ENCODE results near the gene AKR1C2.

The AKR1C2 gene

DNA sequence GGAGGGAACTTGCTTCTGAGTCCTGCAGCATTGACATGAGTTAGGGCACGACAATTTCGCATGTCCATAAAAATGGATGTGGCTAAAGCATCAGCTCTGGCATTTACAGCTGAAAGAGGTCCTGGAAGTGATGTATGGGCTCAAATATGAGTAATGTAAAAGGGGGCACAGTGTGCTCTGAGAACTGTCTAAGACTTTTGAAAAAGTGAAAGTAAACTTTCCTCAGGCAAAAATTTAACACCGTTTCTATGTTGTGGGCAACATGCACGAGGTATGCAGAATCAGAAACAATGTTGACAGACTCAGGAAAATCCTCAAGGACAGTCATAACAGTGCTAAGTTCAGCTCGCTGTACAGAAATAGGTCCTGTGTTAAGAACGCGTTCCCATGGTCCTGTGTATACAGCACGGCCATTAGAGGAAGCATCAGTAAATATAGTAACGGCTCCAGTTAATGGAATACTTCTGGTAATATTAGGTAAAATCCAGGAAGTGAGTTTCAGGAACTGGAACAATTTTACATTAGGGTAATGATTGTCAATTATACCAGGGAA, 37.9 kb upstream of the AKR1C2 start:
- TF ChIP-seq, protein P1, sequence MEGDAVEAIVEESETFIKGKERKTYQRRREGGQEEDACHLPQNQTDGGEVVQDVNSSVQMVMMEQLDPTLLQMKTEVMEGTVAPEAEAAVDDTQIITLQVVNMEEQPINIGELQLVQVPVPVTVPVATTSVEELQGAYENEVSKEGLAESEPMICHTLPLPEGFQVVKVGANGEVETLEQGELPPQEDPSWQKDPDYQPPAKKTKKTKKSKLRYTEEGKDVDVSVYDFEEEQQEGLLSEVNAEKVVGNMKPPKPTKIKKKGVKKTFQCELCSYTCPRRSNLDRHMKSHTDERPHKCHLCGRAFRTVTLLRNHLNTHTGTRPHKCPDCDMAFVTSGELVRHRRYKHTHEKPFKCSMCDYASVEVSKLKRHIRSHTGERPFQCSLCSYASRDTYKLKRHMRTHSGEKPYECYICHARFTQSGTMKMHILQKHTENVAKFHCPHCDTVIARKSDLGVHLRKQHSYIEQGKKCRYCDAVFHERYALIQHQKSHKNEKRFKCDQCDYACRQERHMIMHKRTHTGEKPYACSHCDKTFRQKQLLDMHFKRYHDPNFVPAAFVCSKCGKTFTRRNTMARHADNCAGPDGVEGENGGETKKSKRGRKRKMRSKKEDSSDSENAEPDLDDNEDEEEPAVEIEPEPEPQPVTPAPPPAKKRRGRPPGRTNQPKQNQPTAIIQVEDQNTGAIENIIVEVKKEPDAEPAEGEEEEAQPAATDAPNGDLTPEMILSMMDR (conservative IDR thresholded peaks at IDR 0.05; ENCODE audit: low read depth, low read length), result no peak
- DNase-seq (ENCODE audit: low read depth), result no peak
- H3K4me3 ChIP-seq (ENCODE audit: low read length), result no peak overlapping the region

DNA sequence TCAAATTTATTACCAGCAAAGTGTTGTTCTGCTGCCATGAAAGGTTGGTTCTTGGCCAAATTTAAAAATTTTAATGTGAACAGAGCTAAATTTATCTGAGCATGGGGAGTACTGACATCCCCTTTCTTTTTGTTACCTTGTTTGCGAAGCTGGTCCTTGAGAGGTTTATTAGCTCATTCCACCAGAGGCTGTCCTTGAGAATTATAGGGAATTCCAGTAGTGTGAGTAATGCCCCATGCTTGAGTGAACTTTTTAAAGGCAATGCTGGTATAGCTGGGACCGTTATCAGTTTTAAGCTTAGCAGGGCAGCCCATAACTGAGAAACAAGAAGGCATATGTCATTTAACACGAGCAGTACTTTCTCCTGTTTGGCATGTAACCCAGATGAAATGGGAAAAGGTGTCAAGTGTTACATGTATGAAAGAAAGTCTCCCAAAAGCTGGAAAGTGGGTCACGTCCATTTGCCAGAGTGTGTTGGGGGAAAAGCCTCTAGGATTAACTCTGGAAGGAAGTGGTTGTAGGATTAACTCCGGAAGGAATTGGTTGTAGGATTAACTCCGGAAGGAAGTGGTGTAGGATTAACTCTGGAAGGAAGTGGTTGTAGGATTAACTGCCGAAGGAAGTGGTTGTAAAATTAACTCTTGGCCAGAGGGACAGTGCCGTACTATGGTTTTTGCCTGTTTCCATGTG, 37.3 kb upstream of the AKR1C2 start:
- no peak for DNase-seq (ENCODE audit: low read depth)
- TF ChIP-seq, protein P1 (conservative IDR thresholded peaks at IDR 0.05; ENCODE audit: low read depth, low read length), result no peak
- H3K4me3 ChIP-seq (ENCODE audit: low read length), result no peak overlapping the region

DNA sequence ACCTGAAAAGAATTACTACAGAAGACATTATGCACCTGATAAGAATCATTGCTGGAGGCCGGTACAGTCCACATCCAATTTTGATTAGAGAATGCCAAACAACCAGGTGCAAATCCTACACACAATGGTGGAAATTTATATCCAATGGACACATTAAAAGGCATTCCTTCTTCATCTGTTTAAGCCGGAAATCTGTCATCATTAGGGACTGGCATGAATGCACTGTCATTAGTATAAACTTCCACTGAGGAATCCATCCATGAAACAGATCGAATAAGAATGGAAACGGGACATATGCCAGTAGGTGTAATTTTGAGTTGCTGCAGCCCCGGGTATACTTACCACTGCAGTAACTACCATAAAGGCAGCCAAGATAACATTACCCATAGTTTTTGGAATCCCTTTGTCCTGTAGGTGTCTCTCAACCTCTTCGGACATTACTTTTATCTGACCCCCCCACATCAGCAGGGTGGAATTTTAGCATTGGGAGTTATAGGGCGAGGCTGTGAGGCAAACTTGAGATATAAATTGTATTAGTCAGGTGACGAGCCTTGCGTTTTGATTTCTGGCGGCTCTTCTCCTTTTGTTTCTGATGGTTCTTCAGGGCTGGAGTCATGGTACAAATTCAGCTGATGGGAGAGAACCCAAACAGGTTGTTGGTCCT, 36.5 kb upstream of the AKR1C2 start:
- TF ChIP-seq, protein P1 (conservative IDR thresholded peaks at IDR 0.05; ENCODE audit: low read depth, low read length), result no peak
- DNase-seq (ENCODE audit: low read depth), result no peak
- no peak overlapping the region for H3K4me3 ChIP-seq (ENCODE audit: low read length)

DNA sequence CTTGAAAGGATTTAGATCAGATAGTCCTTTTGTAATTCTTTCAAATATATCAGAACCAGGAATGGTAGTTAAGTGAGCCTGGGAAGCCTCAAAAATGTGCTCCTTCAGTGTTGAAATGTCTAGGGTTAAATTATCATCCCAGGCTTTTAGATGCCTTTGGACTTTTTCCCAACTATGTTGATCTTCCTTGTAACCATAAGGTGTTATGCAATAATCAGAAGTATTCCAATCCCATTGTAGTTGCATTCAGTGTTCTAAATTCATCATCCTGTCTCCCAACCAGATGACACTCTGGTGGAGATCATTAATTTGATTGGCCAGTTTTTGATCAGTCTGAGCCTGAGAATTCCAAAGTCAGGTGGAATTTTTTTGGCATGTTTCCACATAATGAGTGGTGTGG, 35.1 kb upstream of the AKR1C2 start:
- H3K4me3 ChIP-seq (ENCODE audit: low read length), result no peak overlapping the region
- DNase-seq (ENCODE audit: low read depth), result no peak
- TF ChIP-seq, protein P1 (conservative IDR thresholded peaks at IDR 0.05; ENCODE audit: low read depth, low read length), result no peak

DNA sequence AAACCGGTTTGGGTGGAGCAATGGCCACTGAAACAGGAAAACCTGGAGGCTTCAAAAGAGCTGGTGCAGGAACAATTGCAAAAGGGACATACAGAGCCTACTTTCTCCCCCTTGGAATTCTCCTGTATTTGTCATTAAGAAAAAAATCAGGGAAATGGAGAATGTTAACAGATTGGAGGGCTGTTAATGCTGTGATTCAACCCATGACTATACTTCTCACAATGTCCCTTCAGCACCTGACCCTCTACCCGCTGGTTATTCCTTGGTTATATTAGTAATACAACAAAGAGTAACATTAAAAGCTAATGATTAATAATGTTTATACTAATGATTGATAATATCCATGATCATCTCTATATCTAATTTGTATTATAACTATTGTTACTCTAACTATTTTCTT, 34.4 kb upstream of the AKR1C2 start:
- H3K4me3 ChIP-seq (ENCODE audit: low read length), result no peak overlapping the region
- TF ChIP-seq, protein P1 (conservative IDR thresholded peaks at IDR 0.05; ENCODE audit: low read depth, low read length), result no peak
- no peak for DNase-seq (ENCODE audit: low read depth)

DNA sequence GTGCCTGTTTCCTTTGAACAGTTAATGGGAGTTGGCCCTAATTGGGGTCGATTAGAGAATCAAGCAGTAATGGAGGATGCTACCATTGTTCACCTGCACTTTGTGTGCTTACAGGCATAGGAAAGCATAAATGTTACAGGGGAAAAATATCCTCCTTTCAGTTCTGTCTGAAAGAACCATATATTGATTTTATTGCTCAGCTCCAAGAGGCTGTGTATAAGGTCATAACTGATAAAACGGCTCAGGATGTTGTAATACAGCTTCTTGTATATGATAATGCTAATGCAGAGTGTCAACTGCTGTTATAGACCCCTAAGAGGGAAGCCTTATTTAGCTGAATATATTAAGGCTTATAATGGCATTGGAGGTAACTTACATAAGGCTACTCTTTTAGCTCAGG, 32.9 kb upstream of the AKR1C2 start:
- H3K4me3 ChIP-seq (ENCODE audit: low read length), result no peak overlapping the region
- DNase-seq (ENCODE audit: low read depth), result no peak
- TF ChIP-seq, protein P1 (conservative IDR thresholded peaks at IDR 0.05; ENCODE audit: low read depth, low read length), result no peak

DNA sequence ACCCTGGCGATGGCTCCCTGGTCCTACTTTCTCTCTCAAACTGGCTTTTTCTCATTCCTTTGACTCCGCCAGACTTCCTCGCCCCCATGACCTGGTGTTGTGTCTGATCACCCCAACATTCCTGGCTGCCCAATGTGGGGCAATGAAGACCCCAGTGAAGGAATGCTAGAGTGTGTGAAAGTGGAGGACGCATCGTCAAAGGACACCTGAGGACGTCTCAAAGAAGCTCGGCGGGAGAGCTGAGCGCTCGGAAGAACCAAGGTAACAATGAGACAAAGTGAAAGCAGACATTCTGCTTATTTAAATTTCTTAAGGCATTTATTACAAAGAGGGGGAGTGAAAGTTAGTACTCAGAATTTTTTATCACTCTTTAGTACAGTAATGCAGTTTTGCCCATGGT, 31.7 kb upstream of the AKR1C2 start:
- no peak overlapping the region for H3K4me3 ChIP-seq (ENCODE audit: low read length)
- TF ChIP-seq, protein P1 (conservative IDR thresholded peaks at IDR 0.05; ENCODE audit: low read depth, low read length), result no peak
- no peak for DNase-seq (ENCODE audit: low read depth)
